Measurements from ENCODE around the gene OR6J1. TPM values are rescaled to one million over a fixed set of nuclear protein-coding genes. Genes with fewer than 3 reads are reported as not detected.
A peak's percentile ranks its signal among the peaks of the same experiment; 100 is the strongest.

OR6J1 gene
- polyA plus RNA-seq, 3 donors: not detected

DNA sequence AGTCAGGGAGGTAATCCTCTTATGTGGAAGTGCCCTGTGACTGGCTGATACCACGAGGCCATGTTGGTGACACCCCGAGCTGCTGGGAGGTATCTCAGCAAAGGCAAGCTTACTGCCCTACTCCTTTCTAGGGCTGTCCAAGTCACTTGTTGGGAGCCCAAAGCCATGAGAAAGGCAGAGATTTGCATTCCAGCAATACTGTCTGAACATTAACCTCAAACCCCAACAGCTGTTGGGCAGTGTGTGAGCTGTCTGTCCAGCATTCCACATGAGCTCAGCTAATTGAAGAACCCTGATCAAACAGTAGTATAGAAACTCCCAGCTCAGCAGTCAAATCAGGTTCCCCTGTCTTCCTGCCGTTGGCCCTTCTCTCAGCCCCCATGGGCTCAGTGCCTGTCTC, 36.9 kb downstream of the OR6J1 start:
- no peak for TF ChIP-seq CTCF (IDR thresholded peaks at IDR 0.05)
- Histone ChIP-seq H3K4me2 (replicated peaks; ENCODE audit: extremely low read depth, low read length, poor library complexity, severe bottlenecking) (no peak overlapping the region), H3K9me3 (replicated peaks in 1 of 2; ENCODE audit: control insufficient read depth in 1 of 2, insufficient read depth in 1 of 2, low read length in 2 of 2) (no peaks in the 10 kb centered on the region), H3K79me2 (ENCODE audit: insufficient read depth, low read length) (no peaks in the 10 kb centered on the region), H4K20me1 (ENCODE audit: insufficient read depth, low read length) (no peaks in the 10 kb centered on the region), H3K4me3 (replicated peaks in 1 of 3; ENCODE audit: low read depth in 2 of 3, low read length in 3 of 3) (no peak overlapping the region), H3K36me3 (replicated peaks in 1 of 2; ENCODE audit: control insufficient read depth in 1 of 2, insufficient read depth in 2 of 2, low read length in 2 of 2) (peaks cover 53 to 89% of the 10 kb centered on the region in 2 donors), H3K4me1 (ENCODE audit: control insufficient read depth in 1 of 2, insufficient read depth in 2 of 2, low read length in 2 of 2) (no peaks in the 10 kb centered on the region), H3K27me3 (ENCODE audit: control insufficient read depth in 2 of 2, insufficient read depth in 2 of 2, low read length in 2 of 2) (no peaks in the 10 kb centered on the region), H3K27ac (ENCODE audit: low read depth in 1 of 2, low read length in 2 of 2) (no peak overlapping the region), H2AFZ (ENCODE audit: insufficient read depth, low read depth, low read length, poor library complexity, severe bottlenecking) (no peak overlapping the region), H3K9ac (ENCODE audit: insufficient read depth, low read length, poor library complexity, severe bottlenecking) (no peak overlapping the region)
- DNase-seq: no peak
- H3K27me3 Mint-ChIP-seq (ENCODE audit: low read depth in 3 of 3): peaks cover 0 to 2% (median 2%) of the 10 kb centered on the region in 3 donors
- no peak overlapping the region for H3K27ac Mint-ChIP-seq
- H3K4me1 Mint-ChIP-seq: no peaks in the 10 kb centered on the region
- no peak overlapping the region for H3K4me3 Mint-ChIP-seq
- WGBS (ENCODE audit: insufficient coverage): 87% methylated on average over 1 of the region's 3 CpGs
- intact Hi-C loops (cut with micrococcal nuclease): no loop called here
- peaks cover 0 to 2% (median 0%) of the 10 kb centered on the region in 7 donors for H3K9me3 Mint-ChIP-seq
- H3K36me3 Mint-ChIP-seq: peaks cover 85 to 86% of the 10 kb centered on the region in 2 donors

DNA sequence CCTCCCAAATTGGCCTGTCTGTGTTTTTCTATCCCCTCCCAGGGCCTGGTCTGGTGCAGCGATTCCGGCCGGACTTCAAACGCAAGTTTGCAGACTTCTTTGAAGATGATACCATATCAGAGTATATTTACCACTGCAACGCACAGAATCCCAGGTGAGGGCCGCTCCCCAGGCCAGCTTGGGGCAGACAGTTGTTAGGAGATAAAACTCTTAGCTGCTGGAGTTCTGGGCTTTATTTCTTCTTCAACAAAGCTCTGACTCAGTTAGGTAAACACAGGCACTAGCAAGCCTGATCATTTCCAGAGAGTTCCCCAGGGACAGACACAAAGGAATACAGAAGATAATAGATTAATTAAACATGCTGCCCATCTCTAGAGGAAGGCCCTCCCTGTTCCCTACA, 37.8 kb downstream of the OR6J1 start:
- H3K36me3 ChIP-seq (replicated peaks in 1 of 2; ENCODE audit: control insufficient read depth in 1 of 2, insufficient read depth in 2 of 2, low read length in 2 of 2): peaks cover 52 to 93% of the 10 kb centered on the region in 2 donors
- no peak overlapping the region for H3K4me3 Mint-ChIP-seq
- no peaks in the 10 kb centered on the region for H3K4me1 ChIP-seq (ENCODE audit: control insufficient read depth in 1 of 2, insufficient read depth in 2 of 2, low read length in 2 of 2)
- 100% methylated on average over 3 of the region's 6 CpGs for WGBS (ENCODE audit: insufficient coverage)
- no peak overlapping the region for H2AFZ ChIP-seq (ENCODE audit: insufficient read depth, low read depth, low read length, poor library complexity, severe bottlenecking)
- no peaks in the 10 kb centered on the region for H3K79me2 ChIP-seq (ENCODE audit: insufficient read depth, low read length)
- peak overlapping the region in 1 of 7 donors; percentile 2 for H3K27ac Mint-ChIP-seq
- no peak overlapping the region for H3K4me2 ChIP-seq (replicated peaks; ENCODE audit: extremely low read depth, low read length, poor library complexity, severe bottlenecking)
- peaks cover 89 to 90% of the 10 kb centered on the region in 2 donors for H3K36me3 Mint-ChIP-seq
- no peak for TF ChIP-seq CTCF (IDR thresholded peaks at IDR 0.05)
- no peak overlapping the region for H3K9ac ChIP-seq (ENCODE audit: insufficient read depth, low read length, poor library complexity, severe bottlenecking)
- no peak for DNase-seq
- no peaks in the 10 kb centered on the region for H4K20me1 ChIP-seq (ENCODE audit: insufficient read depth, low read length)
- intact Hi-C loops (cut with micrococcal nuclease): no loop called here
- no peak overlapping the region for H3K27ac ChIP-seq (ENCODE audit: low read depth in 1 of 2, low read length in 2 of 2)
- peaks cover 2 to 6% (median 2%) of the 10 kb centered on the region in 3 donors for H3K27me3 Mint-ChIP-seq (ENCODE audit: low read depth in 3 of 3)
- no peaks in the 10 kb centered on the region for H3K9me3 ChIP-seq (replicated peaks in 1 of 2; ENCODE audit: control insufficient read depth in 1 of 2, insufficient read depth in 1 of 2, low read length in 2 of 2)
- H3K27me3 ChIP-seq (ENCODE audit: control insufficient read depth in 2 of 2, insufficient read depth in 2 of 2, low read length in 2 of 2): no peaks in the 10 kb centered on the region
- H3K4me1 Mint-ChIP-seq: peaks cover 3% of the 10 kb centered on the region
- peaks cover 0 to 2% (median 0%) of the 10 kb centered on the region in 7 donors for H3K9me3 Mint-ChIP-seq
- H3K4me3 ChIP-seq (replicated peaks in 1 of 3; ENCODE audit: low read depth in 2 of 3, low read length in 3 of 3): no peak overlapping the region
